Neural cell (in vitro differentiated cells): Measurements from ENCODE around the gene MAP3K14. TPM values are rescaled to one million over a fixed set of nuclear protein-coding genes. Genes with fewer than 3 reads are reported as not detected.

Experiments used
- H2AFZ ChIP-seq: fragments of 200-600, 300-800 bp; sonication (generic), shearing (Covaris generic); 2 replicates; pipeline ENCODE4 v1.6.0; 2014; ENCODE audit warnings: low read depth, mild to moderate bottlenecking, antibody characterized with exemption, low read length, moderate library complexity
- H3F3A ChIP-seq: fragments of 200-600 bp; shearing (Covaris generic); 2 replicates; pipeline ENCODE4 v1.6.1; 2016; ENCODE audit warnings: mild to moderate bottlenecking, moderate library complexity, mixed read lengths, antibody characterized with exemption, low read length; ENCODE audit not compliant: insufficient read depth, poor library complexity, severe bottlenecking
- H3K27ac ChIP-seq: fragments of 200-600, 300-800 bp; sonication (generic), shearing (Covaris generic); 2 replicates; pipeline ENCODE4 v1.5.1; 2014; ENCODE audit warnings: mild to moderate bottlenecking, low read length, moderate library complexity
- H3K27me3 ChIP-seq: fragments of 300-800, 200-600 bp; sonication (generic), shearing (Covaris generic); 2 replicates; pipeline ENCODE4 v1.6.0; 2014; ENCODE audit warnings: mild to moderate bottlenecking, low read depth, low read length, moderate library complexity; ENCODE audit not compliant: insufficient read depth
- H3K36me3 ChIP-seq: fragments of 300-800, 200-600 bp; sonication (generic), shearing (Covaris generic); 2 replicates; pipeline ENCODE4 v1.5.1; 2014; ENCODE audit warnings: mild to moderate bottlenecking, antibody characterized with exemption, low read length, moderate library complexity; ENCODE audit not compliant: insufficient read depth
- H3K4me2 ChIP-seq: fragments of 300-800, 200-600 bp; sonication (generic), shearing (Covaris generic); 2 replicates; pipeline ENCODE4 v1.6.0; 2014; ENCODE audit warnings: mild to moderate bottlenecking, low read length
- H3K4me3 ChIP-seq: fragments of 300-800, 200-600 bp; sonication (generic), shearing (Covaris generic); 2 replicates; pipeline ENCODE4 v1.5.1; 2014; ENCODE audit warnings: mild to moderate bottlenecking, low read length, moderate library complexity
- H3K79me2 ChIP-seq: fragments of 200-600 bp; shearing (Covaris generic); replicated peaks from 2 replicates; pipeline ENCODE4 v1.6.0; 2014; ENCODE audit warnings: mild to moderate bottlenecking, low read length, moderate library complexity; ENCODE audit not compliant: insufficient read depth
- H3K9ac ChIP-seq: fragments of 300-800, 200-600 bp; sonication (generic), shearing (Covaris generic); 2 replicates; pipeline ENCODE4 v1.6.1; 2016; ENCODE audit warnings: mild to moderate bottlenecking, low read length, mixed read lengths
- H3K9me2 ChIP-seq: fragments of 200-600 bp; shearing (Covaris generic); 2 replicates; pipeline ENCODE4 v1.6.1; 2016; ENCODE audit warnings: mild to moderate bottlenecking, low read length, mixed read lengths; ENCODE audit not compliant: insufficient read depth
- H3K9me3 ChIP-seq: fragments of 200-600, 300-800 bp; sonication (generic), shearing (Covaris generic); 2 replicates; pipeline ENCODE4 v1.6.1; 2016; ENCODE audit warnings: mild to moderate bottlenecking, mixed run types, low read length, moderate library complexity, mixed read lengths
- H4K20me1 ChIP-seq: fragments of 200-600 bp; shearing (Covaris generic); 2 replicates; pipeline ENCODE4 v1.6.1; 2016; ENCODE audit warnings: mild to moderate bottlenecking, mixed run types; ENCODE audit not compliant: insufficient read depth
- EP300 ChIP-seq: fragments of 450-650 bp; conservative IDR thresholded peaks from 2 replicates; pipeline ENCODE4 v1.6.1; 2014; ENCODE audit warnings: antibody characterized with exemption, mild to moderate bottlenecking, moderate library complexity; ENCODE audit not compliant: poor library complexity, severe bottlenecking
- EZH2 ChIP-seq: fragments of 200-600, 300-800 bp; shearing (Covaris generic), sonication (generic); IDR thresholded peaks from 2 replicates; pipeline ENCODE4 v1.6.1; 2014; ENCODE audit warnings: antibody characterized with exemption, low read length, borderline replicate concordance, mild to moderate bottlenecking; ENCODE audit not compliant: insufficient read depth, poor library complexity, severe bottlenecking
- MXI1 ChIP-seq: fragments of 450-650 bp; conservative IDR thresholded peaks from 2 replicates; pipeline ENCODE4 v1.6.1; 2014; ENCODE audit warnings: antibody characterized with exemption, mild to moderate bottlenecking; ENCODE audit not compliant: poor library complexity, severe bottlenecking
- POLR2AphosphoS5 ChIP-seq: IDR thresholded peaks from 2 replicates; pipeline ENCODE4 v1.6.1; 2012
- RAD21 ChIP-seq: fragments of 450-650 bp; conservative IDR thresholded peaks from 2 replicates; pipeline ENCODE4 v1.6.1; 2014; ENCODE audit warnings: antibody characterized with exemption, mild to moderate bottlenecking, moderate library complexity
- REST ChIP-seq: IDR thresholded peaks from 2 replicates; pipeline ENCODE4 v1.6.1; 2012; ENCODE audit warnings: borderline replicate concordance
- SMC3 ChIP-seq: fragments of 450-650 bp; conservative IDR thresholded peaks from 2 replicates; pipeline ENCODE4 v1.6.1; 2014; ENCODE audit warnings: antibody characterized with exemption, mild to moderate bottlenecking, moderate library complexity; ENCODE audit not compliant: poor library complexity
- TAF1 ChIP-seq: IDR thresholded peaks from 2 replicates; pipeline ENCODE4 v1.6.1; 2012; ENCODE audit warnings: low read depth
- polyA plus RNA-seq: library from polyadenylated mRNA; depleted of rRNA; stranded (reverse); fragments of >200 nt; gene quantifications from 2 replicates; pipeline ENCODE4 v1.2.3, GENCODE V29; 2014
- TF ChIP-seq, protein P1 (sequence below): fragments of 450-650 bp; IDR thresholded peaks from 2 replicates; pipeline ENCODE4 v1.5.1; 2014; ENCODE audit warnings: antibody characterized with exemption, mild to moderate bottlenecking, moderate library complexity; ENCODE audit not compliant: poor library complexity, severe bottlenecking

Gene MAP3K14
- polyA plus RNA-seq, 1 donor from 2014 or later, result 6.7 TPM

- H3K27ac ChIP-seq, result no peak overlapping the region
Measured at GRCh38 chr17:45244725-45245656, 71.8 kb downstream of the MAP3K14 start.

DNA sequence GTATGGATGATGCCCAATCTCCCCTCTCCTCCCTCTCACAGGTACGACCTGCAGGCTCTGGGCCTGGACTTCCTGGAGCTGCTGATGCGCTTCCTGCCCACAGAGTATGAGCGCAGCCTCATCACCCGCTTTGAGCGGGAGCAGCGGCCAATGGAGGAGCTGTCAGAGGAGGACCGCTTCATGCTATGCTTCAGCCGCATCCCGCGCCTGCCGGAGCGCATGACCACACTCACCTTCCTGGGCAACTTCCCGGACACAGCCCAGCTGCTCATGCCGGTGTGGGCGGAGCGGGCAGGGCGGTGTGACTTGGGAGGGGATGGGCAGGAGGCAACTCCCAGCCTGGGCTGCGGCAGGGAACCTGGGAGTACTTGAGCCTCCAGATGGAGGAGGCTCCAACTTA, 73.1 kb downstream of the MAP3K14 start:
- no peaks in the 10 kb centered on the region for H3K9me3 ChIP-seq
- no peaks in the 10 kb centered on the region for H3F3A ChIP-seq
- no peak overlapping the region for H3K4me2 ChIP-seq
- no peaks in the 10 kb centered on the region for H3K9me2 ChIP-seq
- H4K20me1 ChIP-seq, result no peaks in the 10 kb centered on the region
- H3K36me3 ChIP-seq, result no peaks in the 10 kb centered on the region
- no peaks in the 10 kb centered on the region for H3K79me2 ChIP-seq
- H3K27me3 ChIP-seq, result peaks cover 21% of the 10 kb centered on the region
- no peak overlapping the region for H3K27ac ChIP-seq
- H3K4me3 ChIP-seq, result no peak overlapping the region
- no peak overlapping the region for H2AFZ ChIP-seq
- TF ChIP-seq MXI1, result no peak
- no peak for TF ChIP-seq SMC3
- TF ChIP-seq, protein P1, sequence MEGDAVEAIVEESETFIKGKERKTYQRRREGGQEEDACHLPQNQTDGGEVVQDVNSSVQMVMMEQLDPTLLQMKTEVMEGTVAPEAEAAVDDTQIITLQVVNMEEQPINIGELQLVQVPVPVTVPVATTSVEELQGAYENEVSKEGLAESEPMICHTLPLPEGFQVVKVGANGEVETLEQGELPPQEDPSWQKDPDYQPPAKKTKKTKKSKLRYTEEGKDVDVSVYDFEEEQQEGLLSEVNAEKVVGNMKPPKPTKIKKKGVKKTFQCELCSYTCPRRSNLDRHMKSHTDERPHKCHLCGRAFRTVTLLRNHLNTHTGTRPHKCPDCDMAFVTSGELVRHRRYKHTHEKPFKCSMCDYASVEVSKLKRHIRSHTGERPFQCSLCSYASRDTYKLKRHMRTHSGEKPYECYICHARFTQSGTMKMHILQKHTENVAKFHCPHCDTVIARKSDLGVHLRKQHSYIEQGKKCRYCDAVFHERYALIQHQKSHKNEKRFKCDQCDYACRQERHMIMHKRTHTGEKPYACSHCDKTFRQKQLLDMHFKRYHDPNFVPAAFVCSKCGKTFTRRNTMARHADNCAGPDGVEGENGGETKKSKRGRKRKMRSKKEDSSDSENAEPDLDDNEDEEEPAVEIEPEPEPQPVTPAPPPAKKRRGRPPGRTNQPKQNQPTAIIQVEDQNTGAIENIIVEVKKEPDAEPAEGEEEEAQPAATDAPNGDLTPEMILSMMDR, result no peak
- TF ChIP-seq REST, result no peak
- TF ChIP-seq RAD21, result no peak
- TF ChIP-seq EZH2, result no peak
- no peak for TF ChIP-seq EP300
- no peak for TF ChIP-seq POLR2AphosphoS5
- TF ChIP-seq TAF1, result no peak
- no peak overlapping the region for H3K9ac ChIP-seq

More at GRCh38 chr17:45244725-45245656, 71.8 kb downstream of the MAP3K14 start:
- H3K9me3 ChIP-seq, result no peaks in the 10 kb centered on the region
- no peaks in the 10 kb centered on the region for H3K79me2 ChIP-seq
- H3K36me3 ChIP-seq, result no peaks in the 10 kb centered on the region
- no peaks in the 10 kb centered on the region for H4K20me1 ChIP-seq
- H3K9me2 ChIP-seq, result no peaks in the 10 kb centered on the region
- H3K4me2 ChIP-seq, result no peak overlapping the region
- peaks cover 21% of the 10 kb centered on the region for H3K27me3 ChIP-seq
- H2AFZ ChIP-seq, result no peak overlapping the region
- no peak for TF ChIP-seq RAD21
- no peak overlapping the region for H3K4me3 ChIP-seq
- H3K9ac ChIP-seq, result no peak overlapping the region
- H3F3A ChIP-seq, result no peaks in the 10 kb centered on the region
